ENCODE data around the gene TBCK.
"Not testable (repeated sequence)": the region's sequence is repeated elsewhere in the genome, so short reads cannot be mapped to it uniquely, and the experiment has no call there.

Gene TBCK

GRCh38 chr4:106323119-106323518, 7.1 kb upstream of the TBCK start:
- no peak overlapping the region for H3K4me3 ChIP-seq (ENCODE audit: insufficient read depth, low read depth, low read length, poor library complexity, severe bottlenecking)
- no peaks in the 10 kb centered on the region for H3K27me3 ChIP-seq (replicated peaks; ENCODE audit: control insufficient read depth, insufficient read depth, low read length, poor library complexity, severe bottlenecking)
- no peaks in the 10 kb centered on the region for H3K9me3 ChIP-seq (ENCODE audit: control insufficient read depth, low read length)
- H3K4me1 ChIP-seq (ENCODE audit: control insufficient read depth, insufficient read depth, low read length, poor library complexity, severe bottlenecking), result no peaks in the 10 kb centered on the region
- no peak overlapping the region for H3K27ac ChIP-seq (ENCODE audit: insufficient read depth, low read length, poor library complexity, severe bottlenecking)
- no peak for DNase-seq
- peaks cover 27% of the 10 kb centered on the region for H3K36me3 ChIP-seq (ENCODE audit: control insufficient read depth, insufficient read depth, low read length)

DNA sequence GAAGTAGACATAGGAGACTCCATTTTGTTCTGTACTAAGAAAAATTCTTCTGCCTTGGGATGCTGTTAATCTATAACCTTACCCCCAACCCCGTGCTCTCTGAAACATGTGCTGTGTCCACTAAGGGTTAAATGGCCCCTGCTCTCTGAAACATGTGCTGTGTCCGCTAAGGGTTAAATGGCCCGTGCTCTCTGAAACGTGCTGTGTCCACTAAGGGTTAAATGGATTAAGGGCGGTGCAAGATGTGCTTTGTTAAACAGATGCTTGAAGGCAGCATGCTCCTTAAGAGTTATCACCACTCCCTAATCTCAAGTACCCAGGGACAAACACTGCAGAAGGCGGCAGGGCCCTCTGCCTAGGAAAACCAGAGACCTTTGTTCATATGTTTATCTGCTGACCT, 5.8 kb upstream of the TBCK start:
- not testable (repeated sequence) for DNase-seq
- peaks cover 14% of the 10 kb centered on the region for H3K36me3 ChIP-seq (ENCODE audit: control insufficient read depth, insufficient read depth, low read length)

DNA sequence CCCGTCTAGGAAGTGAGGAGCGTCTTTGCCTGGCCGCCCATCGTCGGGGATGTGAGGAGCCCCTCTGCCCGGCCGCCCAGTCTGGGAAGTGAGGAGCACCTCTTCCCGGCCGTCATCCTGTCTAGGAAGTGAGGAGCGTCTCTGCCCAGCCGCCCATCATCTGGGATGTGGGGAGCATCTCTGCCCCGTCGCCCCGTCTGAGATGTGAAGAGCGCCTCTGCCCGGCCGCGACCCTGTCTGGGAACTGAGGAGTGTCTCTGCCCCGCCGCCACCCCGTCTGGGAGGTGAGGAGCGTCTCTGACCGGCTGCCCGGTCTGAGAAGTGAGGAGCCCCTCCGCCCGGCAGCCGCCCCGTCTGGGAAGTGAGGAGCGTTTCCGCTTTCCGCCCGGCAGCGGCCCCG, 5.2 kb upstream of the TBCK start:
- H3K27ac ChIP-seq (ENCODE audit: insufficient read depth, low read length, poor library complexity, severe bottlenecking); H3K4me3 ChIP-seq (ENCODE audit: insufficient read depth, low read depth, low read length, poor library complexity, severe bottlenecking); H3K9me3 ChIP-seq (ENCODE audit: control insufficient read depth, low read length); H3K27me3 ChIP-seq (replicated peaks; ENCODE audit: control insufficient read depth, insufficient read depth, low read length, poor library complexity, severe bottlenecking); H3K36me3 ChIP-seq (ENCODE audit: control insufficient read depth, insufficient read depth, low read length); DNase-seq: not testable (repeated sequence)
- H3K4me1 ChIP-seq (ENCODE audit: control insufficient read depth, insufficient read depth, low read length, poor library complexity, severe bottlenecking), result peaks cover 12% of the 10 kb centered on the region

More for the DNA sequence above, 5.8 kb upstream of the TBCK start:
- not testable (repeated sequence) for H3K27ac ChIP-seq (ENCODE audit: insufficient read depth, low read length, poor library complexity, severe bottlenecking); H3K9me3 ChIP-seq (ENCODE audit: control insufficient read depth, low read length); H3K4me3 ChIP-seq (ENCODE audit: insufficient read depth, low read depth, low read length, poor library complexity, severe bottlenecking); H3K27me3 ChIP-seq (replicated peaks; ENCODE audit: control insufficient read depth, insufficient read depth, low read length, poor library complexity, severe bottlenecking)
- peaks cover 10% of the 10 kb centered on the region for H3K4me1 ChIP-seq (ENCODE audit: control insufficient read depth, insufficient read depth, low read length, poor library complexity, severe bottlenecking)

DNA sequence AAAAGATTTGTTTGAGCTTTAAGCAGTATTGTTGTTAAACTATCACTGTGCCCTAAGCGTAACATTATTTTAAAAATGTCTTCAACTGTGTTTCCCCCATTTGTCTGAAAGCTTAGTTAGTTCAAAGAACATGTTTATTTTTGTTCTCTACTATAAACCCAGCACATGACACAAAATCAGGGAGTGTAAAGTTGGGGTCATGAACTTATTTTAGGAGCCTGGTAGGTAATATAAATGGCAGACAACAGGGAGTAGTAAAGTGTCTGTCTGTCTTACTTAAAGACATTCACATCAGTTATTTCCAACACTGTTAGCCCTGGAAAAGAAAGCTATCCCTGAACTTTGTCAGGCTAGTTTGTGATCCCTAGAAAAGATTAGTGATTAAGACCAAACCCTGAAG, 4.2 kb upstream of the TBCK start:
- Histone ChIP-seq H3K9me3 (ENCODE audit: control insufficient read depth, low read length) (no peaks in the 10 kb centered on the region), H3K36me3 (ENCODE audit: control insufficient read depth, insufficient read depth, low read length) (peaks cover 2% of the 10 kb centered on the region), H3K27ac (ENCODE audit: insufficient read depth, low read length, poor library complexity, severe bottlenecking) (no peak overlapping the region), H3K27me3 (replicated peaks; ENCODE audit: control insufficient read depth, insufficient read depth, low read length, poor library complexity, severe bottlenecking) (no peaks in the 10 kb centered on the region), H3K4me3 (ENCODE audit: insufficient read depth, low read depth, low read length, poor library complexity, severe bottlenecking) (no peak overlapping the region), H3K4me1 (ENCODE audit: control insufficient read depth, insufficient read depth, low read length, poor library complexity, severe bottlenecking) (peaks cover 14% of the 10 kb centered on the region)
- no peak for DNase-seq

DNA sequence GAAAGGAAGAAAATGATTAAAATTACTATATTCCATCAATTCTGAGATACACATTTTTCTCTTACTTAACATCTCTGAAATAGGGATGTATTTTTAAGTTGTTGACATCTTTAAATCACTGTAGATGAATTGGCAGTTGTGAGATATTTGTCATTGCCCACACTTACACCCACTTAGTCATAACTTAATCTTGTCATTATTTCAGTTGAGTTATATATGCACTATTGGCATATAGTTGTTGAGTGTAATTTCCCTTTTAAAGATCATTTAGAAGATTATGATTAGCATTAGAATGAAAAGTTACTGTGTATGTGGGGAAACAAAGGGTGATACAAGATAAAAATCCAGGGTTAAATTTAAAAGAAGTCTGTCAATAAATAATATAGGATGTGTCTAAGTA, 2.5 kb upstream of the TBCK start:
- H3K27ac ChIP-seq (ENCODE audit: insufficient read depth, low read length, poor library complexity, severe bottlenecking), result no peak overlapping the region
- no peaks in the 10 kb centered on the region for H3K27me3 ChIP-seq (replicated peaks; ENCODE audit: control insufficient read depth, insufficient read depth, low read length, poor library complexity, severe bottlenecking)
- peaks cover 23% of the 10 kb centered on the region for H3K4me1 ChIP-seq (ENCODE audit: control insufficient read depth, insufficient read depth, low read length, poor library complexity, severe bottlenecking)
- no peak overlapping the region for H3K4me3 ChIP-seq (ENCODE audit: insufficient read depth, low read depth, low read length, poor library complexity, severe bottlenecking)
- H3K36me3 ChIP-seq (ENCODE audit: control insufficient read depth, insufficient read depth, low read length), result no peaks in the 10 kb centered on the region
- no peak for DNase-seq
- H3K9me3 ChIP-seq (ENCODE audit: control insufficient read depth, low read length), result no peaks in the 10 kb centered on the region

DNA sequence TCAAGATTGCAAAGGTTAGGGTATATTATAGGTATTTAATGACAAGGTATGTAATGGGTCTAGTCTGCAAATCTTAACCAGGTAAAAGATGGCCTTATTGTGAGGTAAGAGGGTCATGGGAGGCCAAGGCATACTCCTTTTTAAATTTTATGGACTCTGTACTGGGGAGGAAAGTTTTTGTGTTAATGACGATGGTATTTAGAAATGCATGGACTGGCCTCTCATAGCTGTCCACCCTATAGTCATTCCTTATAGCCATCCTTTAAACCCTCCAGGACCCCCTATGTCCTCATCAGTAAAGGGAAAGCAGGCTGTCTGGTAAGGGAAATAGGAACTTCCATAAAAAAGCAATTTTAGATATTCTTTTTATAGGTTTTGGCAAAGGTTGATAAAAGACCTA, 1.8 kb upstream of the TBCK start:
- Histone ChIP-seq H3K36me3 (ENCODE audit: control insufficient read depth, insufficient read depth, low read length) (no peaks in the 10 kb centered on the region), H3K4me1 (ENCODE audit: control insufficient read depth, insufficient read depth, low read length, poor library complexity, severe bottlenecking) (peaks cover 23% of the 10 kb centered on the region), H3K9me3 (ENCODE audit: control insufficient read depth, low read length) (no peaks in the 10 kb centered on the region), H3K4me3 (ENCODE audit: insufficient read depth, low read depth, low read length, poor library complexity, severe bottlenecking) (peak overlapping the region; percentile 65), H3K27ac (ENCODE audit: insufficient read depth, low read length, poor library complexity, severe bottlenecking) (peak overlapping the region; percentile 96), H3K27me3 (replicated peaks; ENCODE audit: control insufficient read depth, insufficient read depth, low read length, poor library complexity, severe bottlenecking) (no peaks in the 10 kb centered on the region)
- no peak for DNase-seq

DNA sequence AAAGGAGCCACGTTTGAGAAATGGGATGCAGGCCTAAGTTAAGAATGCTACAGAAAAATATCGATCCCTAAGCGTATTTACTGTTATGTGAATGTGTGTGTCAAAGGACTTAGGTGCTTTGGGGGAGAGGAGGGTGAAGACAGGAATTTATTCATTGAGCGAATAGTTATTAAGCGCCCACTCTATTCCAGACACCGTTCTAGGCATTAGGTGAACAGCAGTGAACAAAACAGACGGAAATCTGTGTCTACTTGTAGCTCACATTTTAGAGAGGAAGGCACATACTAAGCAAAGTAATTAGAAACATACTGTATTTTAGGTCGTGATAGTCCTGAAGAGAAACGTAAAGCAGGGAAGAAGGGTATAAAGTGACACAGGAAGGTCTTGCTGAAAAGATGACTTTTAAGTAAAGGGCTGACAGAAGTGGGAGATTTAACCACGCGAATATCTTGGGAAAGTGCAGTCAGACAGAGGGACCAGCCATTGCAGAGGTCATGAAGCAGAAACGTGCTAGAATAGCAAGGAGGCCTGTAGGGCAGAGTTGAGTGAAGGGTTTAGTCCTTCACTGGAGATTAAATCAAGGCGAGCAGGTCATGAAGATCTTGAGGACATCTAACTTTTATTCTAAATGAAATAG, 882 bp upstream of the TBCK start:
- DNase-seq, result no peak
- Histone ChIP-seq H3K4me3 (ENCODE audit: insufficient read depth, low read depth, low read length, poor library complexity, severe bottlenecking) (peak overlapping the region; percentile 65), H3K4me1 (ENCODE audit: control insufficient read depth, insufficient read depth, low read length, poor library complexity, severe bottlenecking) (peaks cover 23% of the 10 kb centered on the region), H3K27ac (ENCODE audit: insufficient read depth, low read length, poor library complexity, severe bottlenecking) (peak overlapping the region; percentile 96), H3K9me3 (ENCODE audit: control insufficient read depth, low read length) (no peaks in the 10 kb centered on the region), H3K27me3 (replicated peaks; ENCODE audit: control insufficient read depth, insufficient read depth, low read length, poor library complexity, severe bottlenecking) (no peaks in the 10 kb centered on the region), H3K36me3 (ENCODE audit: control insufficient read depth, insufficient read depth, low read length) (no peaks in the 10 kb centered on the region)

DNA sequence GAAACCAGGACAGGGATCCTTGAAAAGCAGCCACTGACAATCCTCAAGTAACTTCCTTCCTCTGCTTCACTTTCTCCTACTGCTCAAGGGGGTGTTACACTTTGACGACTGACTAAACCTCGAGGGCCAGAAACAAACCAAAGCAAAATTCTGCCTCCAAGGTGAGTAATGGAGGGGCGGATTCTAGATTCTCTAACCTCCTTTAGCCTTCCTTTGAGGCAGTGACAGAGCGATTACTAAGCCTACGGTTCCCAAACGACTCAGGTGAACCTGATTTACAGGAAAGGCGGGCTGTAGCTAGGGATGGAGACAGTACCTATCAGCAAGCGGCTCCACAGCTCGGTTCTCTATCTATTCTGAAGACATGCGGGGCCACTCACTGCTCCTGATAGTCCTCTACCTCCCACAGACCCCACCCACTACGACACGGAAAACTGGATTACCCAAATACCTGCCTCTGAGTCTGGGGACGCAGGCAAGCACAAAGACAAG, 487 bp downstream of the TBCK start:
- DNase-seq, result peak in 1 of 3 donors; percentile 19
- H3K36me3 ChIP-seq (ENCODE audit: control insufficient read depth, insufficient read depth, low read length), result no peaks in the 10 kb centered on the region
- H3K4me1 ChIP-seq (ENCODE audit: control insufficient read depth, insufficient read depth, low read length, poor library complexity, severe bottlenecking), result peaks cover 23% of the 10 kb centered on the region
- no peaks in the 10 kb centered on the region for H3K9me3 ChIP-seq (ENCODE audit: control insufficient read depth, low read length)
- peak overlapping the region; percentile 96 for H3K27ac ChIP-seq (ENCODE audit: insufficient read depth, low read length, poor library complexity, severe bottlenecking)
- H3K27me3 ChIP-seq (replicated peaks; ENCODE audit: control insufficient read depth, insufficient read depth, low read length, poor library complexity, severe bottlenecking), result no peaks in the 10 kb centered on the region
- peak overlapping the region; percentile 65 for H3K4me3 ChIP-seq (ENCODE audit: insufficient read depth, low read depth, low read length, poor library complexity, severe bottlenecking)

- no peaks in the 10 kb centered on the region for H3K9me3 ChIP-seq (ENCODE audit: control insufficient read depth, low read length)
- DNase-seq, result no peak
- H3K27ac ChIP-seq (ENCODE audit: insufficient read depth, low read length, poor library complexity, severe bottlenecking), result peak overlapping the region; percentile 96
- H3K27me3 ChIP-seq (replicated peaks; ENCODE audit: control insufficient read depth, insufficient read depth, low read length, poor library complexity, severe bottlenecking), result no peaks in the 10 kb centered on the region
- H3K4me1 ChIP-seq (ENCODE audit: control insufficient read depth, insufficient read depth, low read length, poor library complexity, severe bottlenecking), result peaks cover 23% of the 10 kb centered on the region
- H3K4me3 ChIP-seq (ENCODE audit: insufficient read depth, low read depth, low read length, poor library complexity, severe bottlenecking), result peak overlapping the region; percentile 65
- H3K36me3 ChIP-seq (ENCODE audit: control insufficient read depth, insufficient read depth, low read length), result no peaks in the 10 kb centered on the region
Measured at GRCh38 chr4:106314960-106315359, 1.0 kb downstream of the TBCK start.

DNA sequence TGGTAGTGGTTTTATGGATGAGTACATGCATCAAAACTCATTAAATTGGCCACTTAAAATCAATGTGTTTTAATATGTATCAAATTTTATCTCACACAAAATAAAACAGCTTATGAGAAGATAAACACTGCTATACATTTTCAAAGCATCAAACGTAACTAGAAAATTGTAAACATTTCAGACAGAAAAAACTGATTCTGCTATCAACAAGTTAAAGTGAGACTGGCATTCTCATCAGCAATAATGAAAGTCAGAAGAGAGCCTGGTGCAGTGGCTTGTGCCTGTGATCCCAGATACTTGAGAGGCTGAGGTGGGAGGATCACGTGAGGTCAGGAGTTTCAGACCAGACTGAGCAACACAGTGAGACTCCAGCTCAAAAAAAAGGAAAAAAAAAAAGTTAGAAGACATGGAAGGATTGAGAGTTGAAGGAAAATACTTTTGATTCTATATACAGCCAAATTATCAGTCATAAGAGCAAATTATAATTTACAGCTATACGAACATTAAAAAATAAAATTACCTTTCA, 2.9 kb downstream of the TBCK start:
- H3K36me3 ChIP-seq (ENCODE audit: control insufficient read depth, insufficient read depth, low read length), result peaks cover 5% of the 10 kb centered on the region
- H3K4me3 ChIP-seq (ENCODE audit: insufficient read depth, low read depth, low read length, poor library complexity, severe bottlenecking), result no peak overlapping the region
- H3K27ac ChIP-seq (ENCODE audit: insufficient read depth, low read length, poor library complexity, severe bottlenecking), result no peak overlapping the region
- no peaks in the 10 kb centered on the region for H3K9me3 ChIP-seq (ENCODE audit: control insufficient read depth, low read length)
- DNase-seq, result no peak
- H3K27me3 ChIP-seq (replicated peaks; ENCODE audit: control insufficient read depth, insufficient read depth, low read length, poor library complexity, severe bottlenecking), result no peaks in the 10 kb centered on the region
- H3K4me1 ChIP-seq (ENCODE audit: control insufficient read depth, insufficient read depth, low read length, poor library complexity, severe bottlenecking), result peaks cover 23% of the 10 kb centered on the region

All from effector memory CD4-positive, alpha-beta T cell (primary cell).